Neural cell (in vitro differentiated cells): ENCODE results near the gene CCDC154. TPM values are rescaled to one million over a fixed set of nuclear protein-coding genes. Genes with fewer than 3 reads are reported as not detected.

ENCODE experiments used
- H2AFZ ChIP-seq: fragments of 200-600, 300-800 bp; sonication (generic), shearing (Covaris generic); 2 replicates; pipeline ENCODE4 v1.6.0; 2014; ENCODE audit warnings: low read depth, mild to moderate bottlenecking, antibody characterized with exemption, low read length, moderate library complexity
- H3F3A ChIP-seq: fragments of 200-600 bp; shearing (Covaris generic); 2 replicates; pipeline ENCODE4 v1.6.1; 2016; ENCODE audit warnings: mild to moderate bottlenecking, moderate library complexity, mixed read lengths, antibody characterized with exemption, low read length; ENCODE audit not compliant: insufficient read depth, poor library complexity, severe bottlenecking
- H3K27ac ChIP-seq: fragments of 200-600, 300-800 bp; sonication (generic), shearing (Covaris generic); 2 replicates; pipeline ENCODE4 v1.5.1; 2014; ENCODE audit warnings: mild to moderate bottlenecking, low read length, moderate library complexity
- H3K27me3 ChIP-seq: fragments of 300-800, 200-600 bp; sonication (generic), shearing (Covaris generic); 2 replicates; pipeline ENCODE4 v1.6.0; 2014; ENCODE audit warnings: mild to moderate bottlenecking, low read depth, low read length, moderate library complexity; ENCODE audit not compliant: insufficient read depth
- H3K36me3 ChIP-seq: fragments of 300-800, 200-600 bp; sonication (generic), shearing (Covaris generic); 2 replicates; pipeline ENCODE4 v1.5.1; 2014; ENCODE audit warnings: mild to moderate bottlenecking, antibody characterized with exemption, low read length, moderate library complexity; ENCODE audit not compliant: insufficient read depth
- H3K4me2 ChIP-seq: fragments of 300-800, 200-600 bp; sonication (generic), shearing (Covaris generic); 2 replicates; pipeline ENCODE4 v1.6.0; 2014; ENCODE audit warnings: mild to moderate bottlenecking, low read length
- H3K4me3 ChIP-seq: fragments of 300-800, 200-600 bp; sonication (generic), shearing (Covaris generic); 2 replicates; pipeline ENCODE4 v1.5.1; 2014; ENCODE audit warnings: mild to moderate bottlenecking, low read length, moderate library complexity
- H3K79me2 ChIP-seq: fragments of 200-600 bp; shearing (Covaris generic); replicated peaks from 2 replicates; pipeline ENCODE4 v1.6.0; 2014; ENCODE audit warnings: mild to moderate bottlenecking, low read length, moderate library complexity; ENCODE audit not compliant: insufficient read depth
- H3K9ac ChIP-seq: fragments of 300-800, 200-600 bp; sonication (generic), shearing (Covaris generic); 2 replicates; pipeline ENCODE4 v1.6.1; 2016; ENCODE audit warnings: mild to moderate bottlenecking, low read length, mixed read lengths
- H3K9me2 ChIP-seq: fragments of 200-600 bp; shearing (Covaris generic); 2 replicates; pipeline ENCODE4 v1.6.1; 2016; ENCODE audit warnings: mild to moderate bottlenecking, low read length, mixed read lengths; ENCODE audit not compliant: insufficient read depth
- H3K9me3 ChIP-seq: fragments of 200-600, 300-800 bp; sonication (generic), shearing (Covaris generic); 2 replicates; pipeline ENCODE4 v1.6.1; 2016; ENCODE audit warnings: mild to moderate bottlenecking, mixed run types, low read length, moderate library complexity, mixed read lengths
- H4K20me1 ChIP-seq: fragments of 200-600 bp; shearing (Covaris generic); 2 replicates; pipeline ENCODE4 v1.6.1; 2016; ENCODE audit warnings: mild to moderate bottlenecking, mixed run types; ENCODE audit not compliant: insufficient read depth
- CTCF ChIP-seq: fragments of 450-650 bp; IDR thresholded peaks from 2 replicates; pipeline ENCODE4 v1.5.1; 2014; ENCODE audit warnings: antibody characterized with exemption, mild to moderate bottlenecking, moderate library complexity; ENCODE audit not compliant: poor library complexity, severe bottlenecking
- EP300 ChIP-seq: fragments of 450-650 bp; conservative IDR thresholded peaks from 2 replicates; pipeline ENCODE4 v1.6.1; 2014; ENCODE audit warnings: antibody characterized with exemption, mild to moderate bottlenecking, moderate library complexity; ENCODE audit not compliant: poor library complexity, severe bottlenecking
- EZH2 ChIP-seq: fragments of 200-600, 300-800 bp; shearing (Covaris generic), sonication (generic); IDR thresholded peaks from 2 replicates; pipeline ENCODE4 v1.6.1; 2014; ENCODE audit warnings: antibody characterized with exemption, low read length, borderline replicate concordance, mild to moderate bottlenecking; ENCODE audit not compliant: insufficient read depth, poor library complexity, severe bottlenecking
- MXI1 ChIP-seq: fragments of 450-650 bp; conservative IDR thresholded peaks from 2 replicates; pipeline ENCODE4 v1.6.1; 2014; ENCODE audit warnings: antibody characterized with exemption, mild to moderate bottlenecking; ENCODE audit not compliant: poor library complexity, severe bottlenecking
- POLR2AphosphoS5 ChIP-seq: IDR thresholded peaks from 2 replicates; pipeline ENCODE4 v1.6.1; 2012
- RAD21 ChIP-seq: fragments of 450-650 bp; conservative IDR thresholded peaks from 2 replicates; pipeline ENCODE4 v1.6.1; 2014; ENCODE audit warnings: antibody characterized with exemption, mild to moderate bottlenecking, moderate library complexity
- SMC3 ChIP-seq: fragments of 450-650 bp; conservative IDR thresholded peaks from 2 replicates; pipeline ENCODE4 v1.6.1; 2014; ENCODE audit warnings: antibody characterized with exemption, mild to moderate bottlenecking, moderate library complexity; ENCODE audit not compliant: poor library complexity
- TAF1 ChIP-seq: IDR thresholded peaks from 2 replicates; pipeline ENCODE4 v1.6.1; 2012; ENCODE audit warnings: low read depth
- polyA plus RNA-seq: library from polyadenylated mRNA; depleted of rRNA; stranded (reverse); fragments of >200 nt; gene quantifications from 2 replicates; pipeline ENCODE4 v1.2.3, GENCODE V29; 2014
- TF ChIP-seq, protein P1 (sequence below): IDR thresholded peaks from 2 replicates; pipeline ENCODE4 v1.6.1; 2012; ENCODE audit warnings: borderline replicate concordance

The CCDC154 gene
- polyA plus RNA-seq, 1 donor from 2014 or later, result 3.3 TPM

DNA sequence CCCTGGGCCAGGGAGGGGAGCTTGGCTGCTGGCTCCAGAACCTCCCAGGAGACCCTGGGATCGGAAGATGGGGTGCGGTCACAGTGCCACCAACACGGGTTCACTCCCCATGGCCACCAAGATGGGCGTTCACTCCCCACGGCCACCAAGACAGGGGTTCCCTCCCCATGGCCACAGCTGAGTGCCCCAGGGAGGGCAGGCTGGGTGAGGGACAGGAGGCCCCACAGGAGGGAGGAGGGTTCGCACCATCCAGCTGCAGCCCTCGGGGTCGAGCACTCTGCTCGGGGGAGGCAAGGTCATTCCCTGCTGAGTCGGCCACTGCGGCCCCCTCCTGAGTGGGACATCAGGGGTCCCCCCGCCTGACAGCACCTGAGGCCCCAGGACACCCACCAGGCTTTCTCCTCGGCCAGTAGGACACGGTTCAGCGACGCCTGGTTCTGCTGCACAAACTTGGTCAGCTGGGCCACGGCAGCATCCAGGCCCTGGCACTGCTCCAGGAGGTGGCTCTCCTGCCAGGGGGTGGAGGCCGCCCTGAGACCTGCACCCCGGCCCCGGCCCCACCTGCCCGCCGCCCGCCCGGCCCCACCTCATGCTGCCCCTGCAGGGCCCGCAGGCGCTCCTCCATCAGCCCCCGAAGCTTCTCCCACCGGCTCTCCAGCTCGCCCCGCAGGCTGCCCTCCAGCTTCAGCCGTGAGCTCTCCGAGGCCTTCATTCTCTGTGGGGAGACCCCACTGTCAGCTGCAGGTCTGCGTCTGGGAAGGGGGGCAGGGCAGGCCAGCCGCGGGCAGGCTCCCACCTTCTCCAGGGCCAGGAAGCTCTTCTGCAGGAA, 5.9 kb downstream of the CCDC154 start:
- no peaks in the 10 kb centered on the region for H3K27me3 ChIP-seq
- no peaks in the 10 kb centered on the region for H3F3A ChIP-seq
- H2AFZ ChIP-seq, result no peak overlapping the region
- no peaks in the 10 kb centered on the region for H4K20me1 ChIP-seq
- H3K9me3 ChIP-seq, result no peaks in the 10 kb centered on the region
- no peaks in the 10 kb centered on the region for H3K9me2 ChIP-seq
- H3K79me2 ChIP-seq, result no peaks in the 10 kb centered on the region
- H3K9ac ChIP-seq, result no peak overlapping the region
- TF ChIP-seq MXI1 (no peak), CTCF (no peak), TAF1 (no peak)
- no peak overlapping the region for H3K27ac ChIP-seq
- no peak overlapping the region for H3K4me3 ChIP-seq
- H3K36me3 ChIP-seq, result no peaks in the 10 kb centered on the region
- H3K4me2 ChIP-seq, result no peak overlapping the region

GRCh38 chr16:1437606-1438005, 6.8 kb downstream of the CCDC154 start:
- Histone ChIP-seq H3K27me3 (no peaks in the 10 kb centered on the region), H3K27ac (no peak overlapping the region), H3K4me2 (no peak overlapping the region), H3K9me2 (no peaks in the 10 kb centered on the region), H3K79me2 (no peaks in the 10 kb centered on the region), H4K20me1 (no peaks in the 10 kb centered on the region), H2AFZ (no peak overlapping the region), H3F3A (no peaks in the 10 kb centered on the region), H3K4me3 (no peak overlapping the region), H3K9me3 (no peaks in the 10 kb centered on the region), H3K36me3 (no peaks in the 10 kb centered on the region), H3K9ac (no peak overlapping the region)
- TF ChIP-seq RAD21 (no peak), TAF1 (no peak), CTCF (no peak), EP300 (no peak), POLR2AphosphoS5 (no peak), EZH2 (no peak), MXI1 (no peak), SMC3 (no peak)
- TF ChIP-seq, protein P1, sequence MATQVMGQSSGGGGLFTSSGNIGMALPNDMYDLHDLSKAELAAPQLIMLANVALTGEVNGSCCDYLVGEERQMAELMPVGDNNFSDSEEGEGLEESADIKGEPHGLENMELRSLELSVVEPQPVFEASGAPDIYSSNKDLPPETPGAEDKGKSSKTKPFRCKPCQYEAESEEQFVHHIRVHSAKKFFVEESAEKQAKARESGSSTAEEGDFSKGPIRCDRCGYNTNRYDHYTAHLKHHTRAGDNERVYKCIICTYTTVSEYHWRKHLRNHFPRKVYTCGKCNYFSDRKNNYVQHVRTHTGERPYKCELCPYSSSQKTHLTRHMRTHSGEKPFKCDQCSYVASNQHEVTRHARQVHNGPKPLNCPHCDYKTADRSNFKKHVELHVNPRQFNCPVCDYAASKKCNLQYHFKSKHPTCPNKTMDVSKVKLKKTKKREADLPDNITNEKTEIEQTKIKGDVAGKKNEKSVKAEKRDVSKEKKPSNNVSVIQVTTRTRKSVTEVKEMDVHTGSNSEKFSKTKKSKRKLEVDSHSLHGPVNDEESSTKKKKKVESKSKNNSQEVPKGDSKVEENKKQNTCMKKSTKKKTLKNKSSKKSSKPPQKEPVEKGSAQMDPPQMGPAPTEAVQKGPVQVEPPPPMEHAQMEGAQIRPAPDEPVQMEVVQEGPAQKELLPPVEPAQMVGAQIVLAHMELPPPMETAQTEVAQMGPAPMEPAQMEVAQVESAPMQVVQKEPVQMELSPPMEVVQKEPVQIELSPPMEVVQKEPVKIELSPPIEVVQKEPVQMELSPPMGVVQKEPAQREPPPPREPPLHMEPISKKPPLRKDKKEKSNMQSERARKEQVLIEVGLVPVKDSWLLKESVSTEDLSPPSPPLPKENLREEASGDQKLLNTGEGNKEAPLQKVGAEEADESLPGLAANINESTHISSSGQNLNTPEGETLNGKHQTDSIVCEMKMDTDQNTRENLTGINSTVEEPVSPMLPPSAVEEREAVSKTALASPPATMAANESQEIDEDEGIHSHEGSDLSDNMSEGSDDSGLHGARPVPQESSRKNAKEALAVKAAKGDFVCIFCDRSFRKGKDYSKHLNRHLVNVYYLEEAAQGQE, result no peak
